ENCODE results near the gene GALNT16. TPM values are rescaled to one million over a fixed set of nuclear protein-coding genes. Genes with fewer than 3 reads are reported as not detected.
A peak's percentile ranks its signal among the peaks of the same experiment; 100 is the strongest.

The GALNT16 gene
- total RNA-seq, 4 donors from 2014 or later: 2.5 to 11.3 (median 2.8) TPM

DNA sequence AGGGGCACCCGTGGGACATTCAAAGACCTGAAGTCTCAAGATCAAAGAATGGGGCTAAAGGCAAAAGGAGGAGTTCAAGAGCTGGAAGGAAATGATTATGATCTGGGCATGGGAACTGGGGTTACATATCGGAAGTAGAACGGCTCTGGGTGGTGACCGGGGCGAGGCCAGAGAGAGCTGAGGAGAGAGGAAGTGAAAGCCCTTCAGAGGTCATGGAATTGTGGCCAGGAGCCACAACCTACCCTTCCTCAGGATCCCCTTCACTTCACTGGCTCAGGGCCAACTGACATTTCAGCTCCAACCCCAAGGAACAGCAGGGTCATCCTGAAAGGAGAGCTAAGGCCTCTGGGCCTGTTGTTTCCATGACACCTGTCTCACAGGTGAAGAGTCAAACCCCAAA lies 57.8 kb downstream of the GALNT16 start:
- H3K4me1 ChIP-seq: peaks cover 0 to 20% (median 9%) of the 10 kb centered on the region in 4 donors
- H3K27me3 ChIP-seq: no peaks in the 10 kb centered on the region
- TF ChIP-seq EP300 (IDR thresholded peaks at IDR 0.05; ENCODE audit: low read depth) (no peak), POLR2AphosphoS5 (IDR thresholded peaks at IDR 0.05) (no peak), POLR2A (IDR thresholded peaks at IDR 0.05) (no peak)
- TF ChIP-seq, protein P1, sequence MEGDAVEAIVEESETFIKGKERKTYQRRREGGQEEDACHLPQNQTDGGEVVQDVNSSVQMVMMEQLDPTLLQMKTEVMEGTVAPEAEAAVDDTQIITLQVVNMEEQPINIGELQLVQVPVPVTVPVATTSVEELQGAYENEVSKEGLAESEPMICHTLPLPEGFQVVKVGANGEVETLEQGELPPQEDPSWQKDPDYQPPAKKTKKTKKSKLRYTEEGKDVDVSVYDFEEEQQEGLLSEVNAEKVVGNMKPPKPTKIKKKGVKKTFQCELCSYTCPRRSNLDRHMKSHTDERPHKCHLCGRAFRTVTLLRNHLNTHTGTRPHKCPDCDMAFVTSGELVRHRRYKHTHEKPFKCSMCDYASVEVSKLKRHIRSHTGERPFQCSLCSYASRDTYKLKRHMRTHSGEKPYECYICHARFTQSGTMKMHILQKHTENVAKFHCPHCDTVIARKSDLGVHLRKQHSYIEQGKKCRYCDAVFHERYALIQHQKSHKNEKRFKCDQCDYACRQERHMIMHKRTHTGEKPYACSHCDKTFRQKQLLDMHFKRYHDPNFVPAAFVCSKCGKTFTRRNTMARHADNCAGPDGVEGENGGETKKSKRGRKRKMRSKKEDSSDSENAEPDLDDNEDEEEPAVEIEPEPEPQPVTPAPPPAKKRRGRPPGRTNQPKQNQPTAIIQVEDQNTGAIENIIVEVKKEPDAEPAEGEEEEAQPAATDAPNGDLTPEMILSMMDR (IDR thresholded peaks at IDR 0.05): no peak
- no peak overlapping the region for H3K4me3 ChIP-seq
- 61 to 65% methylated on average over 4 to 5 of the region's 5 CpGs for WGBS, 2 donors (ENCODE audit: low coverage in 1 of 2)
- H3K36me3 ChIP-seq: no peaks in the 10 kb centered on the region
- in situ Hi-C loops (cut with MboI; ENCODE audit: low pct_ligation_motif_present in 1 of 4, low pct_unique_long_range_greater_than_20kb in 1 of 4, low sequenced_read_pairs in 3 of 4) (no loop called here), intact Hi-C loops (cut with DNase I; ENCODE audit: low total_unique reads) (no loop called here)
- peak; percentile 11 for DNase-seq
- peak overlapping the region in 3 of 4 donors; percentile 33 to 62 (median 58) for H3K27ac ChIP-seq
- no peaks in the 10 kb centered on the region for H3K9me3 ChIP-seq

DNA sequence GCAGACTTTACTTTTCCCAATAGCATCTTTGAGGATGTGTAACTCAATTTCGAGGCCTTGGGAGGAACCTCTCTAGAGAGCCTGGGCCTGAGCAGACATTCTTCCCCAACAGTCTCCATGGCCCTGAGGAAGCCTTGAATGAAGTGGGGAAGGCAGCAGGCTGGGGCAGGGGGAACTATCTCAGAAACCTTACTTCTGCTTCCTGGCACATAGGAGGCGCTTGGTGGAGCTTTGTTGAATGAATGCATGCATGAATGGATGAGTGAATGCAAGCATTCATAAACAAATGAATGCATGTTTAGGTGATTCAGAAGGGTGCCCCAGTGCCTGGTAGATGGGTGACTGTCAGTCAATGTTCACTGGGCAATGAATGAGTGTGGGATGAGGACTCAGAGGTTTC lies 58.3 kb downstream of the GALNT16 start:
- intact Hi-C loops (cut with DNase I; ENCODE audit: low total_unique reads): no loop called here

DNA sequence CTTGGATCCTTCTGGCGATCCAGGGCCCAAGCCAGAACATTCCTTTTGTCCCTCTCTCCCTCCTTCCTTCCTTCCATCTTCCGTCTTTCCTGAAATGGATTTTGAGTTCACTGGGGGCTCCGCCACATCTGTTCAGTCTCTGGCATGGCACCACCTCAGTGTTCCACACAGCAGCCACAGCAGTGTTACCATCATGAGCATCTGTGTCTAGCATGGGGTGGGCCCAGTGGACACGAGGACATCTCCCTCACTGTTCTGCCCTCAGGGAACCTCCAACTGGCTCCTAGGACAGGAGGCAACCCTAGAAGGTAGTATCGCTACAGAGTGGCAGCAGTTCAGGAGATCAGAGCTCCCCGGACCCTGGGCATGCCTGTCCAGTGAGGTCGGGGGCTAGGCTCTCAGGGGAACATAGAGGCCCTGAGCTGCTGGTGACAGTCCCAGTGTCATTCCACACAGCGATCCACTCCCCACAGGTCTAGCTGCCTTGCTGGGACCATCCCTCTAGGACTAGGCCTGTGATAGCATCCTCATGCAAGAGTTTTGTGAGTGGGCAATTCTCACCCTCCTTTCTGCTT lies 59.0 kb downstream of the GALNT16 start:
- H3K9me3 ChIP-seq: no peaks in the 10 kb centered on the region
- DNase-seq: no peak
- no peaks in the 10 kb centered on the region for H3K27me3 ChIP-seq
- no peak overlapping the region for H3K4me3 ChIP-seq
- intact Hi-C loops (cut with DNase I; ENCODE audit: low total_unique reads) (no loop called here), in situ Hi-C loops (cut with MboI; ENCODE audit: low pct_ligation_motif_present in 1 of 4, low pct_unique_long_range_greater_than_20kb in 1 of 4, low sequenced_read_pairs in 3 of 4) (no loop called here)
- H3K27ac ChIP-seq: no peak overlapping the region
- TF ChIP-seq EP300 (IDR thresholded peaks at IDR 0.05; ENCODE audit: low read depth) (no peak), POLR2A (IDR thresholded peaks at IDR 0.05) (no peak)
- no peaks in the 10 kb centered on the region for H3K36me3 ChIP-seq
- WGBS, 2 donors (ENCODE audit: low coverage in 1 of 2): 84% methylated on average over 4 of the region's 8 CpGs; no CpG with 5 or more reads in 1 of the 2 donors
- peaks cover 0 to 20% (median 9%) of the 10 kb centered on the region in 4 donors for H3K4me1 ChIP-seq

More for the DNA sequence above, 58.3 kb downstream of the GALNT16 start:
- TF ChIP-seq POLR2AphosphoS5 (IDR thresholded peaks at IDR 0.05) (no peak), EP300 (IDR thresholded peaks at IDR 0.05; ENCODE audit: low read depth) (no peak), POLR2A (IDR thresholded peaks at IDR 0.05) (no peak)
- TF ChIP-seq, protein P1 (IDR thresholded peaks at IDR 0.05): no peak
- H3K4me1 ChIP-seq: peaks cover 0 to 20% (median 9%) of the 10 kb centered on the region in 4 donors
- H3K9me3 ChIP-seq: no peaks in the 10 kb centered on the region
- no peak overlapping the region for H3K27ac ChIP-seq
- H3K27me3 ChIP-seq: no peaks in the 10 kb centered on the region
- DNase-seq: no peak
- no peak overlapping the region for H3K4me3 ChIP-seq
- WGBS, 2 donors (ENCODE audit: low coverage in 1 of 2): 80% methylated on average over 2 of the region's 2 CpGs; no CpG with 5 or more reads in 1 of the 2 donors
- in situ Hi-C loops (cut with MboI; ENCODE audit: low pct_ligation_motif_present in 1 of 4, low pct_unique_long_range_greater_than_20kb in 1 of 4, low sequenced_read_pairs in 3 of 4): no loop called here
- no peaks in the 10 kb centered on the region for H3K36me3 ChIP-seq

DNA sequence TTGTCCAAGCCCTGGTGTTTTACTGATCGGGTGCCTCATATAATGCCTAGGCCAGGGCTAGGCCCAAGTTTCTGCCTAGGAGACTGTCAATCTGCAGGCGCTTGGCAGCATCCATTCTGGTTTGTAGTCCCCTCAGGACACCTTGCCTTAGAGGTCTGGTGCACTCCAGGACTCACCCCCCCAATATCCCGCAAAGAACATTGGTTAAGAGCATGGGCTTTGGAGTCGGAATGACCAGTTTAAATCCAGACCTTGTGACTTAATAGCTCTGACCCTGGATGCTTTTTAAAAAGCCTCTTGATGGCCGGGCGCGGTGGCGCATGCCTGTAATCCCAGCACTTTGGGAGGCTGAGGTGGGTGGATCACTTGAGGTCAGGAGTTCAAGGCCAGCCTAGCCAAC lies 60.0 kb downstream of the GALNT16 start:
- intact Hi-C loops (cut with DNase I; ENCODE audit: low total_unique reads): no loop called here
- H3K4me1 ChIP-seq: peaks cover 0 to 18% (median 9%) of the 10 kb centered on the region in 4 donors
- no peaks in the 10 kb centered on the region for H3K36me3 ChIP-seq
- DNase-seq: no peak
- H3K9me3 ChIP-seq: no peaks in the 10 kb centered on the region
- H3K27ac ChIP-seq: no peak overlapping the region
- 99% methylated on average over 8 of the region's 8 CpGs; no CpG with 5 or more reads in 1 of the 2 donors for WGBS, 2 donors (ENCODE audit: low coverage in 1 of 2)
- in situ Hi-C loops (cut with MboI; ENCODE audit: low pct_ligation_motif_present in 1 of 4, low pct_unique_long_range_greater_than_20kb in 1 of 4, low sequenced_read_pairs in 3 of 4): no loop called here
- H3K4me3 ChIP-seq: no peak overlapping the region
- no peak for TF ChIP-seq POLR2A (IDR thresholded peaks at IDR 0.05)
- TF ChIP-seq POLR2AphosphoS5 (IDR thresholded peaks at IDR 0.05): no peak
- TF ChIP-seq EP300 (IDR thresholded peaks at IDR 0.05; ENCODE audit: low read depth): no peak
- TF ChIP-seq, protein P1 (IDR thresholded peaks at IDR 0.05): no peak
- H3K27me3 ChIP-seq: no peaks in the 10 kb centered on the region

Data from transverse colon (tissue), 4 donors.